Activated T-cell treated with anti-CD3 and anti-CD28 coated beads, Interleukin-2, amount 50 U/mL, for 24 hours (primary cell): ENCODE measurements around the gene GRID1.

Experiments
- DNase-seq: peaks from one replicate; pipeline ENCODE4 v3.0.0-alpha.2; 2020
- H3K27ac Mint-ChIP-seq: 2 replicates; pipeline ENCODE4 v1.8.0; 2020; ENCODE audit warnings: mild to moderate bottlenecking, mixed read lengths
- H3K27me3 Mint-ChIP-seq: 2 replicates; pipeline ENCODE4 v1.8.0; 2020; ENCODE audit warnings: mixed read lengths
- H3K36me3 Mint-ChIP-seq: 2 replicates; pipeline ENCODE4 v1.8.0; 2020; ENCODE audit warnings: low read depth, mixed read lengths
- H3K4me1 Mint-ChIP-seq: 2 replicates; pipeline ENCODE4 v1.8.0; 2020; ENCODE audit warnings: low read depth, mixed read lengths
- H3K4me3 Mint-ChIP-seq: 2 replicates; pipeline ENCODE4 v1.8.0; 2020; ENCODE audit warnings: mild to moderate bottlenecking, moderate library complexity, mixed read lengths
- H3K9me3 Mint-ChIP-seq: 2 replicates; pipeline ENCODE4 v1.8.0; 2020; ENCODE audit warnings: mixed read lengths

The GRID1 gene

GRCh38 chr10:85997544-85997943 is 369.1 kb downstream of the GRID1 start:
- no peaks in the 10 kb centered on the region for H3K36me3 Mint-ChIP-seq
- no peaks in the 10 kb centered on the region for H3K9me3 Mint-ChIP-seq
- H3K4me1 Mint-ChIP-seq: no peaks in the 10 kb centered on the region
- no peak for DNase-seq
- no peak overlapping the region for H3K27ac Mint-ChIP-seq
- H3K27me3 Mint-ChIP-seq: peaks cover 25% of the 10 kb centered on the region
- no peak overlapping the region for H3K4me3 Mint-ChIP-seq

- Mint-ChIP-seq H3K27ac (no peak overlapping the region), H3K9me3 (no peaks in the 10 kb centered on the region), H3K4me1 (no peaks in the 10 kb centered on the region), H3K27me3 (peaks cover 25% of the 10 kb centered on the region), H3K4me3 (no peak overlapping the region), H3K36me3 (no peaks in the 10 kb centered on the region)
- no peak for DNase-seq
These were observed 370.8 kb downstream of the GRID1 start for GRCh38 chr10:85995791-85996190.

- H3K27me3 Mint-ChIP-seq: peaks cover 25% of the 10 kb centered on the region
- no peak overlapping the region for H3K27ac Mint-ChIP-seq
- no peaks in the 10 kb centered on the region for H3K9me3 Mint-ChIP-seq
- no peaks in the 10 kb centered on the region for H3K36me3 Mint-ChIP-seq
- H3K4me3 Mint-ChIP-seq: no peak overlapping the region
- H3K4me1 Mint-ChIP-seq: no peaks in the 10 kb centered on the region
- no peak for DNase-seq
These were observed 372.6 kb downstream of the GRID1 start for GRCh38 chr10:85993840-85994507.

- peaks cover 31% of the 10 kb centered on the region for H3K27me3 Mint-ChIP-seq
- H3K27ac Mint-ChIP-seq: no peak overlapping the region
- no peaks in the 10 kb centered on the region for H3K4me1 Mint-ChIP-seq
- H3K4me3 Mint-ChIP-seq: no peak overlapping the region
- H3K9me3 Mint-ChIP-seq: no peaks in the 10 kb centered on the region
- no peak for DNase-seq
- H3K36me3 Mint-ChIP-seq: no peaks in the 10 kb centered on the region
These were observed 373.5 kb downstream of the GRID1 start for GRCh38 chr10:85993140-85993539.

- Mint-ChIP-seq H3K4me1 (no peaks in the 10 kb centered on the region), H3K27me3 (peaks cover 38% of the 10 kb centered on the region), H3K27ac (no peak overlapping the region), H3K4me3 (no peak overlapping the region), H3K36me3 (no peaks in the 10 kb centered on the region), H3K9me3 (no peaks in the 10 kb centered on the region)
- no peak for DNase-seq
These were observed 374.3 kb downstream of the GRID1 start for GRCh38 chr10:85992324-85992723.

GRCh38 chr10:85986777-85987176 is 379.8 kb downstream of the GRID1 start:
- no peak overlapping the region for H3K4me3 Mint-ChIP-seq
- no peaks in the 10 kb centered on the region for H3K36me3 Mint-ChIP-seq
- H3K4me1 Mint-ChIP-seq: no peaks in the 10 kb centered on the region
- H3K27me3 Mint-ChIP-seq: peaks cover 14% of the 10 kb centered on the region
- no peak overlapping the region for H3K27ac Mint-ChIP-seq
- no peak for DNase-seq
- no peaks in the 10 kb centered on the region for H3K9me3 Mint-ChIP-seq

GRCh38 chr10:85983051-85983450 is 383.5 kb downstream of the GRID1 start:
- no peaks in the 10 kb centered on the region for H3K4me1 Mint-ChIP-seq
- DNase-seq: no peak
- H3K9me3 Mint-ChIP-seq: no peaks in the 10 kb centered on the region
- no peak overlapping the region for H3K27ac Mint-ChIP-seq
- H3K27me3 Mint-ChIP-seq: peaks cover 8% of the 10 kb centered on the region
- no peaks in the 10 kb centered on the region for H3K36me3 Mint-ChIP-seq
- no peak overlapping the region for H3K4me3 Mint-ChIP-seq

- H3K4me1 Mint-ChIP-seq: no peaks in the 10 kb centered on the region
- H3K27ac Mint-ChIP-seq: no peak overlapping the region
- DNase-seq: no peak
- no peaks in the 10 kb centered on the region for H3K36me3 Mint-ChIP-seq
- no peaks in the 10 kb centered on the region for H3K9me3 Mint-ChIP-seq
- H3K4me3 Mint-ChIP-seq: no peak overlapping the region
- peaks cover 3% of the 10 kb centered on the region for H3K27me3 Mint-ChIP-seq
These were observed 387.0 kb downstream of the GRID1 start for GRCh38 chr10:85979598-85979997.

GRCh38 chr10:85978566-85979358 is 387.8 kb downstream of the GRID1 start:
- H3K4me3 Mint-ChIP-seq: no peak overlapping the region
- H3K9me3 Mint-ChIP-seq: no peaks in the 10 kb centered on the region
- no peak overlapping the region for H3K27ac Mint-ChIP-seq
- peaks cover 3% of the 10 kb centered on the region for H3K27me3 Mint-ChIP-seq
- no peaks in the 10 kb centered on the region for H3K36me3 Mint-ChIP-seq
- no peak for DNase-seq
- no peaks in the 10 kb centered on the region for H3K4me1 Mint-ChIP-seq

- peaks cover 3% of the 10 kb centered on the region for H3K27me3 Mint-ChIP-seq
- H3K36me3 Mint-ChIP-seq: no peaks in the 10 kb centered on the region
- H3K4me3 Mint-ChIP-seq: no peak overlapping the region
- H3K27ac Mint-ChIP-seq: no peak overlapping the region
- H3K9me3 Mint-ChIP-seq: no peaks in the 10 kb centered on the region
- no peak for DNase-seq
- H3K4me1 Mint-ChIP-seq: no peaks in the 10 kb centered on the region
These were observed 389.0 kb downstream of the GRID1 start for GRCh38 chr10:85977642-85978041.

GRCh38 chr10:85976267-85976793 is 390.3 kb downstream of the GRID1 start:
- Mint-ChIP-seq H3K4me1 (no peaks in the 10 kb centered on the region), H3K36me3 (no peaks in the 10 kb centered on the region), H3K27ac (no peak overlapping the region), H3K9me3 (peaks cover 7% of the 10 kb centered on the region), H3K4me3 (no peak overlapping the region), H3K27me3 (peaks cover 3% of the 10 kb centered on the region)
- no peak for DNase-seq

- peaks cover 9% of the 10 kb centered on the region for H3K9me3 Mint-ChIP-seq
- H3K27ac Mint-ChIP-seq: no peak overlapping the region
- no peaks in the 10 kb centered on the region for H3K27me3 Mint-ChIP-seq
These were observed 395.1 kb downstream of the GRID1 start for GRCh38 chr10:85971494-85971893.

GRCh38 chr10:85967594-85967993 is 399.0 kb downstream of the GRID1 start:
- H3K36me3 Mint-ChIP-seq: no peaks in the 10 kb centered on the region
- peaks cover 2% of the 10 kb centered on the region for H3K4me1 Mint-ChIP-seq
- peaks cover 27% of the 10 kb centered on the region for H3K27me3 Mint-ChIP-seq
- H3K9me3 Mint-ChIP-seq: peaks cover 25% of the 10 kb centered on the region
- DNase-seq: no peak
- H3K27ac Mint-ChIP-seq: no peak overlapping the region
- H3K4me3 Mint-ChIP-seq: no peak overlapping the region

More at GRCh38 chr10:85971494-85971893, 395.1 kb downstream of the GRID1 start:
- no peaks in the 10 kb centered on the region for H3K36me3 Mint-ChIP-seq
- H3K4me1 Mint-ChIP-seq: peaks cover 2% of the 10 kb centered on the region
- no peak overlapping the region for H3K4me3 Mint-ChIP-seq
- DNase-seq: no peak

- H3K36me3 Mint-ChIP-seq: no peaks in the 10 kb centered on the region
- H3K27me3 Mint-ChIP-seq: peaks cover 48% of the 10 kb centered on the region
- no peak overlapping the region for H3K4me3 Mint-ChIP-seq
- no peak overlapping the region for H3K27ac Mint-ChIP-seq
- DNase-seq: no peak
- H3K4me1 Mint-ChIP-seq: no peaks in the 10 kb centered on the region
- peaks cover 19% of the 10 kb centered on the region for H3K9me3 Mint-ChIP-seq
These were observed 405.0 kb downstream of the GRID1 start for GRCh38 chr10:85961479-85962067.

- DNase-seq: no peak
- H3K27ac Mint-ChIP-seq: no peak overlapping the region
- H3K27me3 Mint-ChIP-seq: peaks cover 48% of the 10 kb centered on the region
- peaks cover 19% of the 10 kb centered on the region for H3K9me3 Mint-ChIP-seq
- no peak overlapping the region for H3K4me3 Mint-ChIP-seq
- H3K36me3 Mint-ChIP-seq: no peaks in the 10 kb centered on the region
- no peaks in the 10 kb centered on the region for H3K4me1 Mint-ChIP-seq
These were observed 405.5 kb downstream of the GRID1 start for GRCh38 chr10:85961073-85961472.
